AG04449 (cell line): ENCODE results near the gene NNT.
"Not testable (repeated sequence)": the region's sequence is repeated elsewhere in the genome, so short reads cannot be mapped to it uniquely, and the experiment has no call there.

Source experiments
- CTCF ChIA-PET: fragments of 350-600 bp; formaldehyde crosslinking; extraction: SDS; loops from one replicate; lab custom pipeline; 2021; ENCODE audit warnings: antibody characterized with exemption; lab: Yijun Ruan, JAX
- POLR2A ChIA-PET: fragments of 400-600, 350-600 bp; formaldehyde crosslinking; extraction: SDS; loops from one replicate; lab custom pipeline; 2020; ENCODE audit warnings: antibody characterized with exemption, inconsistent platforms; lab: Yijun Ruan, JAX
- DNase-seq: peaks from one replicate; pipeline ENCODE4 v3.0.0-alpha.2; 2010; ENCODE audit warnings: low read depth, low spot score
- H3K4me3 ChIP-seq: 2 replicates; pipeline ENCODE4 v1.5.1; 2011; ENCODE audit warnings: low read depth, mild to moderate bottlenecking, control low read depth, low read length
- TF ChIP-seq, protein P1 (sequence below): IDR thresholded peaks from one replicate; pipeline ENCODE4 v1.5.1; 2011; ENCODE audit warnings: mild to moderate bottlenecking, moderate library complexity, low read length, control low read depth, inconsistent platforms; ENCODE audit not compliant: insufficient read depth; ENCODE audit errors: missing control alignments

Gene NNT

GRCh38 chr5:43659075-43659474 is 56.1 kb downstream of the NNT start:
- DNase-seq, result no peak
- ChIA-PET CTCF (interaction anchor here (2.3 to 4.1 kb wide), 3 partner anchors 9 to 673 kb away, joined by 17 to 24 read pairs (median 20); no protein-coding TSS in a partner anchor), POLR2A (no interaction called here)
- TF ChIP-seq, protein P1, sequence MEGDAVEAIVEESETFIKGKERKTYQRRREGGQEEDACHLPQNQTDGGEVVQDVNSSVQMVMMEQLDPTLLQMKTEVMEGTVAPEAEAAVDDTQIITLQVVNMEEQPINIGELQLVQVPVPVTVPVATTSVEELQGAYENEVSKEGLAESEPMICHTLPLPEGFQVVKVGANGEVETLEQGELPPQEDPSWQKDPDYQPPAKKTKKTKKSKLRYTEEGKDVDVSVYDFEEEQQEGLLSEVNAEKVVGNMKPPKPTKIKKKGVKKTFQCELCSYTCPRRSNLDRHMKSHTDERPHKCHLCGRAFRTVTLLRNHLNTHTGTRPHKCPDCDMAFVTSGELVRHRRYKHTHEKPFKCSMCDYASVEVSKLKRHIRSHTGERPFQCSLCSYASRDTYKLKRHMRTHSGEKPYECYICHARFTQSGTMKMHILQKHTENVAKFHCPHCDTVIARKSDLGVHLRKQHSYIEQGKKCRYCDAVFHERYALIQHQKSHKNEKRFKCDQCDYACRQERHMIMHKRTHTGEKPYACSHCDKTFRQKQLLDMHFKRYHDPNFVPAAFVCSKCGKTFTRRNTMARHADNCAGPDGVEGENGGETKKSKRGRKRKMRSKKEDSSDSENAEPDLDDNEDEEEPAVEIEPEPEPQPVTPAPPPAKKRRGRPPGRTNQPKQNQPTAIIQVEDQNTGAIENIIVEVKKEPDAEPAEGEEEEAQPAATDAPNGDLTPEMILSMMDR, result no peak
- H3K4me3 ChIP-seq, result no peak overlapping the region

- TF ChIP-seq, protein P1, result no peak
Observed at GRCh38 chr5:43661102-43661501, 58.1 kb downstream of the NNT start.

DNA sequence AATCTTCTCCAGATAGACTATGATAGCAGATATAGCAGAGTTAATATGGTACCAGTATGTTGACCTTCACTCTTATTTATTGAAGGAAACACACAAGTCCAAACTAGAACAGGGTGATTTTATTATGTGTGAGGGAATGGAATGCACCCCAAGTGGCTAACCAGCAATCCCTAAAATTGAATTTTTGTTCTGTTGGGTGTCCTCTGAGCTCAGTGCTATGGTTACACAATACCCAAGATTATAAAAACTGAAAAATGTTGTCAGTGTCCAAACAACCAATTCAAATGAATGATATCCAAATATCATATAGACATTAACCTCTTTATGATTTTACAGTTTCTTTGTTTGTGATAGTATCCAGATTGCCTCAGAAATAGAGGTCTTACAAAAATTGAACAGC is 60.9 kb downstream of the NNT start:
- POLR2A ChIA-PET, result no interaction called here
- H3K4me3 ChIP-seq, result no peak overlapping the region
- TF ChIP-seq, protein P1, result no peak
- CTCF ChIA-PET, result interaction anchor here (0.9 to 2.4 kb wide), 3 partner anchors 12 to 669 kb away, joined by 3 to 16 read pairs (median 13); no protein-coding TSS in a partner anchor
- no peak for DNase-seq

More at GRCh38 chr5:43661102-43661501, 58.1 kb downstream of the NNT start:
- no peak overlapping the region for H3K4me3 ChIP-seq
- POLR2A ChIA-PET, result interaction anchor here (0.6 kb wide), 1 partner anchor 12 kb away, joined by 4 read pairs; no protein-coding TSS in a partner anchor
- no peak for DNase-seq
- CTCF ChIA-PET, result interaction anchor here (0.7 to 4.1 kb wide), 10 partner anchors 11 to 1109 kb away, joined by 3 to 24 read pairs (median 4); no protein-coding TSS in a partner anchor

- ChIA-PET CTCF (interaction anchor here (2.3 to 2.4 kb wide), 2 partner anchors 12 to 668 kb away, joined by 13 to 16 read pairs; no protein-coding TSS in a partner anchor), POLR2A (interaction anchor here (0.5 kb wide), 1 partner anchor 158 kb away, joined by 3 read pairs; no protein-coding TSS in a partner anchor)
- no peak overlapping the region for H3K4me3 ChIP-seq
- no peak for DNase-seq
- TF ChIP-seq, protein P1, result no peak
Observed at GRCh38 chr5:43664501-43665040, 61.6 kb downstream of the NNT start.

GRCh38 chr5:43665749-43666148 is 62.8 kb downstream of the NNT start:
- H3K4me3 ChIP-seq, CTCF ChIA-PET, DNase-seq, POLR2A ChIA-PET: not testable (repeated sequence)

DNA sequence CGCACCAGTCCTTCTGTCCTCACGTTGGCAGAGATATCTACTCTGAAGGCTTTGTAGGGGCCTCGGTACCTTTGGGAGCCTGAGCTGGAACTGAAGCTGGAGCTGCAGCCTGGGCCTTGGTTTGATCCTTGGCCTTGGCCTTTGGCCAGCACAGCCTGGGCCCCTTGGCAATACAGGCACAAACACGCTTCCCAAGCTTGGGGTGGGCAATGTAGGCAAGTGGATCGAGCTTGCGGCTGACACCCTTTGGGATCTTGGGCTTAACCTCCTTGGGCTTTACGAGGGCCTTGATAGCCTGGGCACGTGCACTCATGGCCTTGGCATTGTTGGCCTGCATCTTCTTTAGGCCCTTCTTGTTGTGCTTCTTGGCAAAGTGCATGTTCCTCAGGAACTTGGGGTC is 63.7 kb downstream of the NNT start:
- H3K4me3 ChIP-seq, DNase-seq, POLR2A ChIA-PET, CTCF ChIA-PET: not testable (repeated sequence)

GRCh38 chr5:43667379-43667778 is 64.4 kb downstream of the NNT start:
- CTCF ChIA-PET, DNase-seq, POLR2A ChIA-PET: not testable (repeated sequence)

GRCh38 chr5:43674536-43674935 is 71.6 kb downstream of the NNT start:
- POLR2A ChIA-PET, result no interaction called here

More at GRCh38 chr5:43667379-43667778, 64.4 kb downstream of the NNT start:
- H3K4me3 ChIP-seq, result not testable (repeated sequence)

More at GRCh38 chr5:43674536-43674935, 71.6 kb downstream of the NNT start:
- CTCF ChIA-PET, result interaction anchor here (1.0 to 1.6 kb wide), 2 partner anchors 12 to 44 kb away, joined by 3 to 9 read pairs; no protein-coding TSS in a partner anchor
- no peak for DNase-seq
- TF ChIP-seq, protein P1, result no peak
- H3K4me3 ChIP-seq, result no peak overlapping the region
